ENCODE results near the gene PARVA. TPM values are rescaled to one million over a fixed set of nuclear protein-coding genes. Genes with fewer than 3 reads are reported as not detected.
"Not testable (repeated sequence)": the region's sequence is repeated elsewhere in the genome, so short reads cannot be mapped to it uniquely, and the experiment has no call there.

The PARVA gene, protein sequence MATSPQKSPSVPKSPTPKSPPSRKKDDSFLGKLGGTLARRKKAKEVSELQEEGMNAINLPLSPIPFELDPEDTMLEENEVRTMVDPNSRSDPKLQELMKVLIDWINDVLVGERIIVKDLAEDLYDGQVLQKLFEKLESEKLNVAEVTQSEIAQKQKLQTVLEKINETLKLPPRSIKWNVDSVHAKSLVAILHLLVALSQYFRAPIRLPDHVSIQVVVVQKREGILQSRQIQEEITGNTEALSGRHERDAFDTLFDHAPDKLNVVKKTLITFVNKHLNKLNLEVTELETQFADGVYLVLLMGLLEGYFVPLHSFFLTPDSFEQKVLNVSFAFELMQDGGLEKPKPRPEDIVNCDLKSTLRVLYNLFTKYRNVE
- total RNA-seq: not detected

DNA sequence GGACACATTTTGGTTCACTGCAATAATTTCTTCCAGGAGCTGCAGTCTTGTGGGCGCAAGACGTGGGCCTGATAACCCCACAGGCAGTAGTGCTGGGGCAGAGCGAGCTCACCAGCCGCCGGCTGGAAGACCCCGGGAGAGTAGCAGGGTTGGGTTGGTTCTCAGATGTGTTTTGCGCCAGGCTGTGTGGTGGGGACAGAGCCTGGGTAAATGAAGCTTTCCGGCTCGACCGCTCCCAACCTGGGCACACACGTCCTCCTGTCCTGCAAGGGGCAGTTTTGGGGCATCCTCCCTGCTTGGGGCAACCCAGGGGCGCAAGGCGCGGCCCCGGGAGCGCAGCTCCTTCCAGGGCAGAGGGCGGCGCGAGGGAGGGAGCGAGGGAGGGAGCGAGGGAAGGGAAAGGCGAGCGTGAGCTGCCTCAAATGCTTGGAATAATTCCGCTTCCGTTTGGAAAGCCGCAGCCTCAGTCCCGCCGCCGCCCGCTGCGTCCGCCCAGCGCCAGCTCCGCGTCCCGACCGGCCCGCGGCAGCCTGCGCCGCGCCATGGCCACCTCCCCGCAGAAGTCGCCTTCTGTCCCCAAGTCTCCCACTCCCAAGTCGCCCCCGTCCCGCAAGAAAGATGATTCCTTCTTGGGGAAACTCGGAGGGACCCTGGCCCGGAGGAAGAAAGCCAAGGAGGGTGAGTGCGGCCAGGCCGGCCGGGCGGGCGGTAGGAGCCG lies at the start of gene PARVA:
Gene PARVA (plus strand): TSS at position 466 of the 718 bp plus-strand sequence. CDS start 77 bp downstream, at position 543.
- no peak for DNase-seq
- ATAC-seq (replicated peaks in 1 of 2): peak; percentile 29 to 35
- peaks cover 33% of the 10 kb centered on the region for H3K27me3 Mint-ChIP-seq (ENCODE audit: low read depth)
- H3K4me1 Mint-ChIP-seq (ENCODE audit: low read depth): no peaks in the 10 kb centered on the region
- H3K36me3 Mint-ChIP-seq (ENCODE audit: insufficient read depth in 2 of 2): peaks cover 2% of the 10 kb centered on the region in 2 donors
- H3K9me3 Mint-ChIP-seq: peaks cover 2% of the 10 kb centered on the region in 2 donors
- peak within 1 kb of the TSS; percentile 64 to 81 for H3K4me3 Mint-ChIP-seq
- H3K27ac Mint-ChIP-seq: no peak within 1 kb of the TSS

DNA sequence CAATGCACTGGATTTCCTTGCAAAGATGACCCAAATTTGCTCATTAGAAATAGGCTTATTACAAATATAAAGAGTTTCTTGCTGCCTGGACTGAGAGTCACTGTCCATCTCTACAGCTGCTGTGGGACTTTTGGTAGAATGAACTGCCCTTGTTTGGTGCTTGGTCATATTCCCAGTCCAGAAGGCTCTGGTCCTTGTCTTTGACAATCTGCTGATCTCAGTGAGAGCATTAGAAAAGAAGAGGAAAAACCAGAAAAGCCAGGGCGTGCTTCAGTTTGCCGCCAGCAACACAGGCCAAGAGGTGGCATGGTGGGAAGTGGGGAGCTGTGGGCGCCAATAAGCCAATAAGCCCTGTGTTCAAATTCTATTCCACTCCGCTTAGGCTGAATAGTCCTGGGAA lies 48.2 kb upstream of the PARVA start:
- H3K27ac Mint-ChIP-seq: no peak overlapping the region
- no peaks in the 10 kb centered on the region for H3K4me1 Mint-ChIP-seq (ENCODE audit: low read depth)
- ATAC-seq (replicated peaks in 1 of 2) (no peak), DNase-seq (no peak)
- H3K36me3 Mint-ChIP-seq (ENCODE audit: insufficient read depth in 2 of 2): peaks cover 0 to 2% of the 10 kb centered on the region in 2 donors
- no peak overlapping the region for H3K4me3 Mint-ChIP-seq
- no peaks in the 10 kb centered on the region for H3K27me3 Mint-ChIP-seq (ENCODE audit: low read depth)
- no peaks in the 10 kb centered on the region for H3K9me3 Mint-ChIP-seq

DNA sequence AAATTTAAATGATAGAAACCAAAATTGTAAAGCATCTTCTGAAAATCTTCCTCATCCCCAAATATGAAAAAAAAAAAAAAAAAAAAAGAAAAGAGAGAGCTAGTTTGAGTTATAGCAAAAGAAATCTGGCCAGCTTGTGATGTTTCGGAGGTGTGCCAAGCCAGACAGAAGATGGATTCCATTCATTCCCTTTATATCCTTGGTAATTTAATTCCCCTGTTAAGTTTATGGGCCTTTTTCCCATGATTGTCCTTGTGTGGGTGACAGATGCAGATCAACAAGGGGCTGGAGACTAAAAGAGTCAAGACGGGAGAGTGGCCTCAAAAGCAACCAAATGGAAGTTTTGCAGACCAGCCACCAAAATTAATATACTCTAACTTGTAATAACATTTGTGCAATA lies 47.6 kb upstream of the PARVA start:
- DNase-seq: no peak
- Mint-ChIP-seq H3K9me3 (no peaks in the 10 kb centered on the region), H3K27me3 (ENCODE audit: low read depth) (no peaks in the 10 kb centered on the region), H3K4me3 (no peak overlapping the region), H3K27ac (no peak overlapping the region), H3K4me1 (ENCODE audit: low read depth) (no peaks in the 10 kb centered on the region), H3K36me3 (ENCODE audit: insufficient read depth in 2 of 2) (no peaks in the 10 kb centered on the region)
- ATAC-seq (replicated peaks in 1 of 2): no peak

DNA sequence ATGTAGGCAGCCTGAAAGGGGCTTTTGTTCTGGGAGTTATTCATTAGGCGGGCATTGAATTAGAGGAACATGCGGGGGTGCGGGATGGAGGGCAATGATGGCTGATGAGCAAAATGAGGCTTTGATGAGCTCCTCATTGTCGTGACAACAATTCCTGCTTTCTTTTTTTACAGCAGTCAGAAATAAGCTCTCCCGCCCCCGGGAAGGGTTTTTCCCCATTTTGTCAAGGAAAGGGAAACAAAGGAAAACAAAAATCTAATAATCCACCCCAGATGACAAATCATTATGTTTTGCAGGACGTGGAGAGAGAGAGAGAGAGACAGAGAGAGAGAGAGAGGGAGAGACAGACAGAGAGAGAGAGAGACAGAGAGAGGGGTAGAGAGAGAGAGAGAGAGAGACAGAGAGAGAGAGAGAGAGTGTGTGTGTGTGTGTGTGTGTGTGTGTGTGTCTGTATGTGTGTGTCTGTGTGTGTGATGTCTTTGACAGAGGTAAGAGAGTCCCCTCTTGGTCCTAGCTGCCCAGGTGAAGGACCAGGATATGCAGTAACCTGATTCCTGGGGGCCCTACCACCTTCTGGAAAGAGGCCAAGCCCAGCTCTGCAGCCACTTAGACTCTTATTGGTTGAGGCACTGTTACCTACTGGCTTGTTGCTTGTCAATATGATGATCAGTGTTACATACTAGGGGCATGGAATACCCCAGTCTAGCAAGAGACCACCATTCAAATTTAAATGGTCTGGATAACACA lies 46.7 kb upstream of the PARVA start:
- Mint-ChIP-seq H3K27me3 (ENCODE audit: low read depth) (no peaks in the 10 kb centered on the region), H3K36me3 (ENCODE audit: insufficient read depth in 2 of 2) (no peaks in the 10 kb centered on the region), H3K4me3 (no peak overlapping the region), H3K9me3 (no peaks in the 10 kb centered on the region), H3K4me1 (ENCODE audit: low read depth) (no peaks in the 10 kb centered on the region), H3K27ac (no peak overlapping the region)
- DNase-seq (no peak), ATAC-seq (replicated peaks in 1 of 2) (no peak)

DNA sequence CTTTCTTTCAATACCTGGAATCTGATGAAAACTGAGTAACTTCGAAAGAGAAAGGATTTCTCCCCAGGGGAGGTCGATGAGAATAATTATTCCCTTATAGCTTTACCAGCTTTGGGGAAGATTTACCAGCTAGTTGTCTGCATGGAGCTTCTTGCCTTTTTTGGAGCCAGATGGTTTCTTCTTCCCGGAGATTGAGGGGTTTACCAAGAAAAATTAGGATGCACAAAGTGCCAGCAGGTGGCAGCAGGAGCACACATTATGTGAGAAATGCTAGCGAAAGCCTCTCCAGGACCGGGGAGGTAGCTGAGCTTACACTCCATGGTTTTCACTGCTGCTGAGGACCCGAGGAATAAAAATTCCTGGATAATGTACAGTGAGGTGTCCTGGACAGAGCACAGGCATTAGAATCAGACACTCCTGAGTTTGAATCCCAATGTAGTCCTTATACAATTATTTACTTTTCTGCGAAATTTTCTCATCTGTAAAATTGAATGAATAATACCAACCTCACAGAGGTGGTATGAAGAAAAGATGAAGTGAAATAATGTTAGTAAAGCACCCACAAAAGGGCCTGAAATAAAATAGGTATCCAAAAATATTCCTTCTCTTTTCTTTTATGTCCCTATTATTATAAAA lies 46.0 kb upstream of the PARVA start:
- H3K4me3 Mint-ChIP-seq: no peak overlapping the region
- ATAC-seq (replicated peaks in 1 of 2): peak in 1 of 2 donors; percentile 41
- DNase-seq: peak; percentile 67 to 68
- no peaks in the 10 kb centered on the region for H3K4me1 Mint-ChIP-seq (ENCODE audit: low read depth)
- no peaks in the 10 kb centered on the region for H3K9me3 Mint-ChIP-seq
- no peaks in the 10 kb centered on the region for H3K36me3 Mint-ChIP-seq (ENCODE audit: insufficient read depth in 2 of 2)
- H3K27ac Mint-ChIP-seq: no peak overlapping the region
- H3K27me3 Mint-ChIP-seq (ENCODE audit: low read depth): no peaks in the 10 kb centered on the region

DNA sequence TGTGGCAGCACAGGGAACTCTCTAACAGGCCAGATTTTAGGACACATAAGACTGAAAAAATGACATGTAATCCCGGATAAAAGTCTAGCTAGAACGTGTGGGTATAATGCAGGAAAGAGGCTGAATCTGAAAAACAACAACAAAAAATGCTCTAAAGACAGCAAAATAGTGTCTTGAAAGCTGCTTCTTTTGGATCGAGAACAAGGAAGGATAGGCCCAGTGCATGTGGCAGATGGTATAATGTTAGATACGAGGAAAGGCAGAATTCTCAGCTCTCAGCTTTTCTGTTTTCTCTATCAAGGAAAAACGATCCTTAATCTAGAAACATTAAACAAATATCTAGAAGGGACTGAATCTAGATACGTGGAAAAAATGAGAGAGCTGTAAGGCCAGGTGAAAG lies 33.8 kb upstream of the PARVA start:
- ATAC-seq (replicated peaks in 1 of 2): no peak
- Mint-ChIP-seq H3K4me3 (no peak overlapping the region), H3K4me1 (ENCODE audit: low read depth) (no peaks in the 10 kb centered on the region), H3K9me3 (peaks cover 1 to 7% of the 10 kb centered on the region in 2 donors), H3K27ac (no peak overlapping the region), H3K27me3 (ENCODE audit: low read depth) (no peaks in the 10 kb centered on the region), H3K36me3 (ENCODE audit: insufficient read depth in 2 of 2) (peaks cover 3 to 6% of the 10 kb centered on the region in 2 donors)
- no peak for DNase-seq

DNA sequence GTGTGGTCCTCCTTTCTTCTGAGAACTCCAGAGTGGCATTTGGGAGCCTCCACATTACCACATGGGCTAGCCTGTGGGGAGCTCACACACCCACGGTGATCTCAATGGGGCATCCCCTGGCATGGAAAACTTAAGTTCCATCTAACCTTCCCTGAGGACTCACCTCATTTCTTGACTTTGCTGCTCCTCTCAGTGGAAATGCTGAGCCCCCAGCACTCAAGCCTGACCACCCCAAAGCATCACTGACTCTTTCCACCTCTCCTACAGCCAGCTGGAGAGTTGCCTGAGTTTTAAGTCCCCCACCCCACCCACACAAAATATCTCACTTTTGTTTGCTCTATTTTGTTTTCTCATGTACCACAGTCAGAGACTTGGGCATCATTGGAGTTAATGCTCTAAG lies 23.8 kb upstream of the PARVA start:
- no peak overlapping the region for H3K4me3 Mint-ChIP-seq
- H3K27me3 Mint-ChIP-seq (ENCODE audit: low read depth): no peaks in the 10 kb centered on the region
- H3K4me1 Mint-ChIP-seq (ENCODE audit: low read depth): peaks cover 25% of the 10 kb centered on the region
- DNase-seq: no peak
- no peak for ATAC-seq (replicated peaks in 1 of 2)
- no peak overlapping the region for H3K27ac Mint-ChIP-seq
- no peaks in the 10 kb centered on the region for H3K36me3 Mint-ChIP-seq (ENCODE audit: insufficient read depth in 2 of 2)
- H3K9me3 Mint-ChIP-seq: no peaks in the 10 kb centered on the region

DNA sequence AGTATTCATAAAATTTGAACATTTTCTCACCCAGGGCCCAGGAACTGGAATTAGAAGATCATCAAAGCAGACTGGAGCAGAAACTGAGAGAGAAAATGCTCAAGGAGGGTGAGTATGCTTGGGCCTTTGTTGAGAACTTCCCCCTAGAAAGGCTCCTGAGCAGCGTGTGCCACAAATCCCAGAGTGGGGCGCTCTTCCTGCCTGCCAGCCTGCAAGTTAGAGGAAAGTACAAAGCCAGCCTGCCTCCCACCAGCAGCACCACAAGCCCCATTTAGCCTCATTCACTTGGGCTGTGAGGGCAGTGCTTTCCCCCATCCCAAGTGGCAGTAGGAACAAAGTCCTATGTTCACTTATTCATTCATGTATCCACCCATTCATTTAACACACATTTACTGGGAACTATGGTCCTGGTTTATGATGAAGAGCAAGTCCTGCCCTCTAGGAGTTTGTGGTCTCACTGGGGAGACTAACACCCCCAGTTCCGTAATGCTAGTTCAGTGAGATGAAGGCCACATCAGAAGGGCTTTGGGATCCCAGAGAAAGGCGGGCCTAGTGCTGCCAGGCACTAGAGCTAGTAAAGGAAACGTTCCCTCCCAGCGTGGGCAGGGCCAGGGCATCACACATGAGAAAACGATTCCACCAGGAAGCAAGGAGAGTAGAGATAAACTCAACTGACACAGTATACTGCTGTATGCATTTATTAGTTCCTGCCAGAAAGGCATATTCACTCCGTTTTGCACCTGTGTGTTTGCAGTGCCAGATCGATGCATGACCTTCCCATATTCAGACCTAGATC lies 22.4 kb upstream of the PARVA start:
- Mint-ChIP-seq H3K4me1 (ENCODE audit: low read depth) (peaks cover 25% of the 10 kb centered on the region), H3K36me3 (ENCODE audit: insufficient read depth in 2 of 2) (no peaks in the 10 kb centered on the region), H3K9me3 (no peaks in the 10 kb centered on the region), H3K27me3 (ENCODE audit: low read depth) (no peaks in the 10 kb centered on the region), H3K4me3 (no peak overlapping the region), H3K27ac (no peak overlapping the region)
- no peak for ATAC-seq (replicated peaks in 1 of 2)
- DNase-seq: no peak

DNA sequence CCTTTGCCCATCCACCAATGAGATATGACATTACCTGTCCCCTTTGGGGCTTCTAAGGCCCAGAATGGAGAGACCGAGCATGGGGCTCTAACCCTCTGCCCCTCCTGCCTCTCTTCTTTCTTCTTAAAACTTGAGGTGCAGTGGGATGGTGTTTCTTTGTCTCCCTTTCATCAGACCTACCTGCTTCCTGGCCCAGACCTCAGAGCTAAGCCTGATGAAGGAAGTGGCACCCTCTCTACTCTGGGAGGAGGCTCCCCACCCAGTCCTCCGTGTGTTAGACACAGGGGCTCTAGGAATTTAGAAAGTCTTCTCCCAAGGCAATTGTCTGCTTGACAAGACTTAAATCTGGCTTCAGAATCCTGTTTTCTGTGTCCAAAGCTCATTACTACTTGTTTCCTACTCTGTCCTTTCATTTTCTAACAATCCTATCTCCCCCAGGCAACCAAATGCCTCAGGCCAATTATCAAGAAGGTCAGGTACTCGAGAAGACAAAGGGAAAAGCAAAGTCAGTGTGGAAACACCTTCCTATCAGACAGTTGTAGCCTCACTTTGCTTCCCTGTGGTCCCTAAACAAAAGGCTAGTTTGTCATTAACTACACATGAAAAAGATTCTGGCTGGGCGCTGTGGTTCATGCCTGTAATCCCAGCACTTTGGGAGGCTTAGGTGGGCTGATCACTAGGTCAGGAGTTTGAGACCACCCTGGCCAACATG lies 20.3 kb upstream of the PARVA start:
- no peak overlapping the region for H3K27ac Mint-ChIP-seq
- no peak overlapping the region for H3K4me3 Mint-ChIP-seq
- ATAC-seq (replicated peaks in 1 of 2) (peak in 1 of 2 donors; percentile 36), DNase-seq (no peak)
- H3K27me3 Mint-ChIP-seq (ENCODE audit: low read depth): no peaks in the 10 kb centered on the region
- no peaks in the 10 kb centered on the region for H3K9me3 Mint-ChIP-seq
- H3K4me1 Mint-ChIP-seq (ENCODE audit: low read depth): peaks cover 28% of the 10 kb centered on the region
- no peaks in the 10 kb centered on the region for H3K36me3 Mint-ChIP-seq (ENCODE audit: insufficient read depth in 2 of 2)

DNA sequence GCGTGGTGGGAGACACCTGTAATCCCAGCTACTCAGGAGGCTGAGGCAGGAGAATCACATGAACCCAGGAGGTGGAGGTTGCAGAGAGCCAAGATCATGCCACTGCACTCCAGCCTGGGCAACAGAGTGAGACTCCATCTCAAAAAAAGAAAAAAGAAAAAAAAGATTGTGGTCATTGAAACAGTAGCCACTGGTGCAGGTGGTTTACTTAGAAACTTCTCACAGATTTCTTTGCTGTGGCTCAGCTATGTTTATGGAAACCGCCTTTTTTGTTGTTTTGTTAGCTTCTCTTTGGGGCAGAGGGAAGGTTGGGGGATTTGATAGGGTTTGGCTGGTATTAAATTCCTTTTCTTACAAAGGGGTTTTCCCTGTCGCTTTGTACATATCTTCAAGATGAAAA lies 19.7 kb upstream of the PARVA start:
- Mint-ChIP-seq H3K4me1 (ENCODE audit: low read depth) (peaks cover 34% of the 10 kb centered on the region), H3K27ac (peak overlapping the region; percentile 20)
- not testable (repeated sequence) for DNase-seq; H3K36me3 Mint-ChIP-seq (ENCODE audit: insufficient read depth in 2 of 2); H3K27me3 Mint-ChIP-seq (ENCODE audit: low read depth); H3K4me3 Mint-ChIP-seq; ATAC-seq (replicated peaks in 1 of 2); H3K9me3 Mint-ChIP-seq

DNA sequence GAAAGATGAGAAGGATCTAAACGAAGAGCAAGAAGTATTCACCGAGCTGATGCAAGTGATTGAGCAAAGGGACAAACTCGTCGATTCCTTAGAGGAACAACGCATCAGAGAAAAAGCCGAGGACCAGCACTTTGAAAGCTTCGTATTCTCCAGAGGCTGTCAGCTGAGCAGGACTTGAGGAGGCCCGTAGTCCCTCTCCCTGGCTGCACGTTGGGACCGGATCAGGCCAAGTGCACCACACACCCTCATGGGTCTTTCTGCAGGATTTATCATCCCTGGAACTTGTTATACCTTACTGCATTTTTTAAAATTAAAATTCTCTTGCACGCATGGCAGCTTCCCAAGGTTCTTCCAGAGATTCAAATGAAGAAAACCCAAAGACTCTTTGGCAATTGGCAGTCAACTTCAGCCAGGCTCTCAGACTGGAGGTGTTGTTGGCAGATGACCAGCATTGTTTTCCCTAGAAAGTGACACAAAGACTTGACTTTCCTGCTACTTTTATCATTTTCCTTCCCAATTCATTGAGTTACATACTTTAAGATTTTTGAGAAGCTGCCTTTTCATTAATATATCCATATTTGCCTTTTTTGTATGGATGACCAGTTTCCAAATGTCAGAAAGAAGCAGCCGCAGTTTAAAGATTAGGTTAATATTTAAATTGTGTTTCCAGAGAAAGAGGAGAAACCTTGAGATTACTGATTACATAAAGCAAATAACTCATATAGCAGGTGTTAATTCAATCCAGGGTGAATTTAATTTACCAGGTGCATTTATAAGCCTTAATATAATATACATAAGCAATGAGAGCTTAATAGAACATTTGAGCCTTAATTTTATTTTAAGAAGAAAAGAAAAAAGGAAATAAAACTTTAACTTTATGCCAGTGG lies 18.8 kb upstream of the PARVA start:
- H3K27ac Mint-ChIP-seq: no peak overlapping the region
- DNase-seq: no peak
- no peak overlapping the region for H3K4me3 Mint-ChIP-seq
- H3K9me3 Mint-ChIP-seq: no peaks in the 10 kb centered on the region
- no peaks in the 10 kb centered on the region for H3K27me3 Mint-ChIP-seq (ENCODE audit: low read depth)
- H3K36me3 Mint-ChIP-seq (ENCODE audit: insufficient read depth in 2 of 2): no peaks in the 10 kb centered on the region
- no peak for ATAC-seq (replicated peaks in 1 of 2)
- peaks cover 41% of the 10 kb centered on the region for H3K4me1 Mint-ChIP-seq (ENCODE audit: low read depth)

All from activated T-cell treated with anti-CD3 and anti-CD28 coated beads, Interleukin-2, amount 50 U/mL, for 72 hours (primary cell).